Neural cell (in vitro differentiated cells): ENCODE measurements around the gene SDF4. TPM values are rescaled to one million over a fixed set of nuclear protein-coding genes. Genes with fewer than 3 reads are reported as not detected.

ENCODE experiments used
- H2AFZ ChIP-seq: fragments of 200-600, 300-800 bp; sonication (generic), shearing (Covaris generic); 2 replicates; pipeline ENCODE4 v1.6.0; 2014; ENCODE audit warnings: low read depth, mild to moderate bottlenecking, antibody characterized with exemption, low read length, moderate library complexity
- H3F3A ChIP-seq: fragments of 200-600 bp; shearing (Covaris generic); 2 replicates; pipeline ENCODE4 v1.6.1; 2016; ENCODE audit warnings: mild to moderate bottlenecking, moderate library complexity, mixed read lengths, antibody characterized with exemption, low read length; ENCODE audit not compliant: insufficient read depth, poor library complexity, severe bottlenecking
- H3K27ac ChIP-seq: fragments of 200-600, 300-800 bp; sonication (generic), shearing (Covaris generic); 2 replicates; pipeline ENCODE4 v1.5.1; 2014; ENCODE audit warnings: mild to moderate bottlenecking, low read length, moderate library complexity
- H3K27me3 ChIP-seq: fragments of 300-800, 200-600 bp; sonication (generic), shearing (Covaris generic); 2 replicates; pipeline ENCODE4 v1.6.0; 2014; ENCODE audit warnings: mild to moderate bottlenecking, low read depth, low read length, moderate library complexity; ENCODE audit not compliant: insufficient read depth
- H3K36me3 ChIP-seq: fragments of 300-800, 200-600 bp; sonication (generic), shearing (Covaris generic); 2 replicates; pipeline ENCODE4 v1.5.1; 2014; ENCODE audit warnings: mild to moderate bottlenecking, antibody characterized with exemption, low read length, moderate library complexity; ENCODE audit not compliant: insufficient read depth
- H3K4me2 ChIP-seq: fragments of 300-800, 200-600 bp; sonication (generic), shearing (Covaris generic); 2 replicates; pipeline ENCODE4 v1.6.0; 2014; ENCODE audit warnings: mild to moderate bottlenecking, low read length
- H3K4me3 ChIP-seq: fragments of 300-800, 200-600 bp; sonication (generic), shearing (Covaris generic); 2 replicates; pipeline ENCODE4 v1.5.1; 2014; ENCODE audit warnings: mild to moderate bottlenecking, low read length, moderate library complexity
- H3K79me2 ChIP-seq: fragments of 200-600 bp; shearing (Covaris generic); replicated peaks from 2 replicates; pipeline ENCODE4 v1.6.0; 2014; ENCODE audit warnings: mild to moderate bottlenecking, low read length, moderate library complexity; ENCODE audit not compliant: insufficient read depth
- H3K9ac ChIP-seq: fragments of 300-800, 200-600 bp; sonication (generic), shearing (Covaris generic); 2 replicates; pipeline ENCODE4 v1.6.1; 2016; ENCODE audit warnings: mild to moderate bottlenecking, low read length, mixed read lengths
- H3K9me2 ChIP-seq: fragments of 200-600 bp; shearing (Covaris generic); 2 replicates; pipeline ENCODE4 v1.6.1; 2016; ENCODE audit warnings: mild to moderate bottlenecking, low read length, mixed read lengths; ENCODE audit not compliant: insufficient read depth
- H3K9me3 ChIP-seq: fragments of 200-600, 300-800 bp; sonication (generic), shearing (Covaris generic); 2 replicates; pipeline ENCODE4 v1.6.1; 2016; ENCODE audit warnings: mild to moderate bottlenecking, mixed run types, low read length, moderate library complexity, mixed read lengths
- H4K20me1 ChIP-seq: fragments of 200-600 bp; shearing (Covaris generic); 2 replicates; pipeline ENCODE4 v1.6.1; 2016; ENCODE audit warnings: mild to moderate bottlenecking, mixed run types; ENCODE audit not compliant: insufficient read depth
- CTCF ChIP-seq: fragments of 450-650 bp; IDR thresholded peaks from 2 replicates; pipeline ENCODE4 v1.5.1; 2014; ENCODE audit warnings: antibody characterized with exemption, mild to moderate bottlenecking, moderate library complexity; ENCODE audit not compliant: poor library complexity, severe bottlenecking
- EP300 ChIP-seq: fragments of 450-650 bp; conservative IDR thresholded peaks from 2 replicates; pipeline ENCODE4 v1.6.1; 2014; ENCODE audit warnings: antibody characterized with exemption, mild to moderate bottlenecking, moderate library complexity; ENCODE audit not compliant: poor library complexity, severe bottlenecking
- EZH2 ChIP-seq: fragments of 200-600, 300-800 bp; shearing (Covaris generic), sonication (generic); IDR thresholded peaks from 2 replicates; pipeline ENCODE4 v1.6.1; 2014; ENCODE audit warnings: antibody characterized with exemption, low read length, borderline replicate concordance, mild to moderate bottlenecking; ENCODE audit not compliant: insufficient read depth, poor library complexity, severe bottlenecking
- POLR2AphosphoS5 ChIP-seq: IDR thresholded peaks from 2 replicates; pipeline ENCODE4 v1.6.1; 2012
- REST ChIP-seq: IDR thresholded peaks from 2 replicates; pipeline ENCODE4 v1.6.1; 2012; ENCODE audit warnings: borderline replicate concordance
- polyA plus RNA-seq: library from polyadenylated mRNA; depleted of rRNA; stranded (reverse); fragments of >200 nt; gene quantifications from 2 replicates; pipeline ENCODE4 v1.2.3, GENCODE V29; 2014

SDF4 gene
- polyA plus RNA-seq, 1 donor from 2014 or later: 91.2 TPM

- Histone ChIP-seq H2AFZ (no peak overlapping the region), H3K27me3 (no peaks in the 10 kb centered on the region), H3K4me2 (no peak overlapping the region), H3K9me2 (no peaks in the 10 kb centered on the region), H3K36me3 (no peaks in the 10 kb centered on the region), H3K27ac (no peak overlapping the region), H3K9ac (no peak overlapping the region), H3K79me2 (no peaks in the 10 kb centered on the region), H3K4me3 (no peak overlapping the region), H3K9me3 (no peaks in the 10 kb centered on the region), H4K20me1 (no peaks in the 10 kb centered on the region), H3F3A (no peaks in the 10 kb centered on the region)
- TF ChIP-seq REST (no peak), EZH2 (no peak), EP300 (no peak), POLR2AphosphoS5 (no peak)
These were observed 62.2 kb downstream of the SDF4 start for GRCh38 chr1:1169429-1170214.

- Histone ChIP-seq H3K27me3 (no peaks in the 10 kb centered on the region), H3K9me3 (no peaks in the 10 kb centered on the region), H3K36me3 (no peaks in the 10 kb centered on the region), H3K79me2 (no peaks in the 10 kb centered on the region), H3F3A (no peaks in the 10 kb centered on the region), H3K4me3 (no peak overlapping the region), H3K9ac (no peak overlapping the region), H3K27ac (no peak overlapping the region), H3K4me2 (no peak overlapping the region), H4K20me1 (no peaks in the 10 kb centered on the region), H2AFZ (no peak overlapping the region), H3K9me2 (no peaks in the 10 kb centered on the region)
- no peak for TF ChIP-seq POLR2AphosphoS5
- no peak for TF ChIP-seq CTCF
These were observed 63.1 kb downstream of the SDF4 start for GRCh38 chr1:1168451-1169411.
